Activated gamma-delta T cell treated with anti-CD3 and anti-CD28 coated beads, Interleukin-2, amount 50 U/mL, for 16 hours (primary cell): ENCODE results near the gene GRB10.

Source experiments
- DNase-seq: peaks from one replicate; pipeline ENCODE4 v3.0.0-alpha.2; 2020; ENCODE audit warnings: low read depth

GRB10 gene

GRCh38 chr7:50803359-50804337, 21.0 kb upstream of the GRB10 start:
- no peak for DNase-seq

GRCh38 chr7:50801907-50802306, 19.2 kb upstream of the GRB10 start:
- no peak for DNase-seq

- DNase-seq: no peak
Observed at GRCh38 chr7:50799873-50800272, 17.2 kb upstream of the GRB10 start.

- no peak for DNase-seq
Observed at GRCh38 chr7:50798126-50798525, 15.4 kb upstream of the GRB10 start.

- no peak for DNase-seq
Observed at GRCh38 chr7:50795831-50796230, 13.1 kb upstream of the GRB10 start.

GRCh38 chr7:50795253-50795652, 12.6 kb upstream of the GRB10 start:
- DNase-seq: no peak

GRCh38 chr7:50793947-50794570, 11.4 kb upstream of the GRB10 start:
- DNase-seq: no peak

GRCh38 chr7:50793120-50793946, 10.6 kb upstream of the GRB10 start:
- DNase-seq: no peak

GRCh38 chr7:50792342-50793119, 9.8 kb upstream of the GRB10 start:
- DNase-seq: no peak

GRCh38 chr7:50791938-50792341, 9.2 kb upstream of the GRB10 start:
- DNase-seq: no peak

GRCh38 chr7:50791363-50791937, 8.8 kb upstream of the GRB10 start:
- DNase-seq: no peak

GRCh38 chr7:50790381-50790780, 7.7 kb upstream of the GRB10 start:
- DNase-seq: no peak

GRCh38 chr7:50788382-50788781, 5.7 kb upstream of the GRB10 start:
- no peak for DNase-seq

- no peak for DNase-seq
Observed at GRCh38 chr7:50787825-50788224, 5.1 kb upstream of the GRB10 start.

- no peak for DNase-seq
Observed at GRCh38 chr7:50785346-50785745, 2.6 kb upstream of the GRB10 start.

GRCh38 chr7:50783801-50784507, 1.3 kb upstream of the GRB10 start:
- DNase-seq: no peak

GRCh38 chr7:50783303-50783702, 607 bp upstream of the GRB10 start:
- no peak for DNase-seq

- no peak for DNase-seq
Observed at GRCh38 chr7:50781381-50782293, 1.1 kb downstream of the GRB10 start.

- no peak for DNase-seq
Observed at GRCh38 chr7:50780436-50780835, 2.3 kb downstream of the GRB10 start.

GRCh38 chr7:50779427-50779826, 3.3 kb downstream of the GRB10 start:
- no peak for DNase-seq
